IMR-90 (cell line): ENCODE data around the gene CDKN1A. TPM values are rescaled to one million over a fixed set of nuclear protein-coding genes. Genes with fewer than 3 reads are reported as not detected.

Source experiments
- ATAC-seq: fragments of 200-7000 bp; cut with Tn5 transposase; 2 replicates; pipeline ENCODE4 v1.9.1; 2020; ENCODE audit warnings: low read depth, mild to moderate bottlenecking, moderate library complexity
- BruUV-seq: library from RNA; stranded (reverse); fragments of 400-500 nt; replicated peaks from 2 replicates; lab custom pipeline; 2021; lab: Mats Ljungman, UMichigan
- CTCF ChIA-PET: fragments of 300-600 bp; formaldehyde crosslinking; extraction: SDS; loops from one replicate; lab custom pipeline; 2021; ENCODE audit warnings: antibody characterized with exemption; lab: Yijun Ruan, JAX
- POLR2A ChIA-PET: fragments of 300-600 bp; sonication (Branson Sonifier 250); formaldehyde crosslinking; loops from one replicate; lab custom pipeline; 2022; ENCODE audit warnings: antibody characterized with exemption; ENCODE audit not compliant: unreplicated experiment; lab: Charles Lee
- DNase-seq: peaks from one replicate; pipeline ENCODE4 v3.0.0; 2013
- H2AFZ ChIP-seq: replicated peaks from 2 replicates; pipeline ENCODE3; 2013; ENCODE audit warnings: low read length, mild to moderate bottlenecking; ENCODE audit not compliant: poor library complexity
- H2AK5ac ChIP-seq: 2 replicates; pipeline ENCODE4 v1.6.1; 2013; ENCODE audit warnings: low read depth, low read length, inconsistent platforms
- H2AK9ac ChIP-seq: replicated peaks from 2 replicates; pipeline ENCODE3; 2013; ENCODE audit warnings: mild to moderate bottlenecking, low read depth, low read length, moderate library complexity; ENCODE audit not compliant: poor library complexity
- H2BK120ac ChIP-seq: 2 replicates; pipeline ENCODE4 v1.6.1; 2013; ENCODE audit warnings: low read depth, low read length, inconsistent platforms
- H2BK15ac ChIP-seq: 3 replicates; pipeline ENCODE4 v1.6.1; 2013; ENCODE audit warnings: low read depth, low read length, inconsistent platforms
- H2BK20ac ChIP-seq: 2 replicates; pipeline ENCODE4 v1.6.1; 2013; ENCODE audit warnings: low read depth, mild to moderate bottlenecking, inconsistent platforms, low read length, moderate library complexity
- H2BK5ac ChIP-seq: 2 replicates; pipeline ENCODE4 v1.6.1; 2013; ENCODE audit warnings: mild to moderate bottlenecking, low read depth, low read length, inconsistent platforms; ENCODE audit not compliant: poor library complexity, severe bottlenecking
- H3K14ac ChIP-seq: replicated peaks from 2 replicates; pipeline ENCODE4 v1.6.1; 2013; ENCODE audit warnings: low read depth, low read length, inconsistent platforms
- H3K18ac ChIP-seq: 2 replicates; pipeline ENCODE4 v1.6.1; 2013; ENCODE audit warnings: low read depth, low read length, control low read depth
- H3K23ac ChIP-seq: 2 replicates; pipeline ENCODE4 v1.6.1; 2013; ENCODE audit warnings: low read depth, low read length, inconsistent platforms
- H3K27ac ChIP-seq: 2 replicates; pipeline ENCODE4 v1.5.1; 2013; ENCODE audit warnings: mild to moderate bottlenecking, control low read depth, low read length; ENCODE audit not compliant: insufficient read depth
- H3K27me3 ChIP-seq: 2 replicates; pipeline ENCODE4 v1.6.1; 2013; ENCODE audit warnings: low read length; ENCODE audit not compliant: control insufficient read depth, insufficient read depth
- H3K36me3 ChIP-seq: 2 replicates; pipeline ENCODE4 v1.6.1; 2013; ENCODE audit warnings: low read length, mixed read lengths; ENCODE audit not compliant: control insufficient read depth, insufficient read depth
- H3K4ac ChIP-seq: 2 replicates; pipeline ENCODE4 v1.6.1; 2013; ENCODE audit warnings: low read depth, low read length, inconsistent platforms
- H3K4me1 ChIP-seq: 2 replicates; pipeline ENCODE4 v1.6.1; 2013; ENCODE audit warnings: low read length, mixed read lengths; ENCODE audit not compliant: control insufficient read depth, insufficient read depth
- H3K4me2 ChIP-seq: 2 replicates; pipeline ENCODE4 v1.6.1; 2013; ENCODE audit warnings: low read depth, mild to moderate bottlenecking, control low read depth, low read length, moderate library complexity
- H3K4me3 ChIP-seq: 2 replicates; pipeline ENCODE4 v1.5.1; 2013; ENCODE audit warnings: low read depth, mild to moderate bottlenecking, control low read depth, low read length, moderate library complexity; ENCODE audit not compliant: insufficient read depth
- H3K56ac ChIP-seq: 2 replicates; pipeline ENCODE4 v1.6.1; 2013; ENCODE audit warnings: low read length, inconsistent platforms; ENCODE audit not compliant: insufficient read depth; ENCODE audit errors: extremely low read depth
- H3K79me1 ChIP-seq, 2 experiments: 2 replicates each; pipeline ENCODE4 v1.6.1; 2013; ENCODE audit warnings: low read length in 2 of 2, inconsistent platforms in 1 of 2, low read depth in 1 of 2
- H3K9ac ChIP-seq: 2 replicates; pipeline ENCODE4 v1.6.1; 2013; ENCODE audit warnings: low read depth, low read length, control low read depth
- H3K9me1 ChIP-seq: 2 replicates; pipeline ENCODE4 v1.6.1; 2013; ENCODE audit warnings: low read length, inconsistent platforms; ENCODE audit not compliant: insufficient read depth
- H3K9me3 ChIP-seq: 2 replicates; pipeline ENCODE4 v1.6.1; 2013; ENCODE audit warnings: low read length; ENCODE audit not compliant: control insufficient read depth, insufficient read depth
- H4K20me1 ChIP-seq: 2 replicates; pipeline ENCODE4 v1.6.1; 2013; ENCODE audit warnings: low read length, inconsistent platforms; ENCODE audit not compliant: insufficient read depth
- H4K5ac ChIP-seq: 2 replicates; pipeline ENCODE4 v1.6.1; 2013; ENCODE audit warnings: mild to moderate bottlenecking, low read depth, low read length, control low read depth
- H4K8ac ChIP-seq, 2 experiments: 2 replicates each; pipeline ENCODE4 v1.6.1; 2013; ENCODE audit warnings: low read depth in 2 of 2, low read length in 2 of 2, control low read depth in 1 of 2, inconsistent platforms in 1 of 2
- H4K91ac ChIP-seq: 2 replicates; pipeline ENCODE4 v1.6.1; 2013; ENCODE audit warnings: low read depth, low read length, inconsistent platforms; ENCODE audit not compliant: insufficient read depth
- CEBPB ChIP-seq: IDR thresholded peaks from 2 replicates; pipeline ENCODE4 v1.6.1; 2012; ENCODE audit warnings: low read depth, low read length, improper control_type of control experiment
- RFX5 ChIP-seq: IDR thresholded peaks from 2 replicates; pipeline ENCODE4 v1.8.0; 2012; ENCODE audit warnings: low read depth, mild to moderate bottlenecking, low read length, moderate library complexity
- WGBS, 2 experiments: methylation state at CpG; one replicate each; pipeline versions ENCODE4 v1.1.5 to v1.1.7; 2013; ENCODE audit warnings: missing lambda C conversion rate in 2 of 2; ENCODE audit not compliant: insufficient read length in 1 of 2; ENCODE audit errors: extremely low coverage in 2 of 2; 5-methylcytosine and 5-hydroxymethylcytosine counted together
- dilution Hi-C: fragments of 300-500 bp; cut with HindIII; formaldehyde crosslinking; loops from one replicate; pipeline ENCODE4 v1.14.3; 2018; ENCODE audit warnings: low sequenced_read_pairs; ENCODE audit not compliant: unreplicated experiment
- in situ Hi-C: fragments of 300-500 bp; cut with MboI; formaldehyde crosslinking; loops from 3 replicates; pipeline ENCODE4 v1.14.3; 2019; ENCODE audit warnings: low sequenced_read_pairs, inconsistent platforms, mixed read lengths
- intact Hi-C: fragments of 100-400 bp; cut with micrococcal nuclease; formaldehyde crosslinking; loops from 2 replicates; pipeline ENCODE4 v1.10.0; 2022
- polyA plus RNA-seq, 3 experiments: library from polyadenylated mRNA; depleted of rRNA; stranded (reverse); fragments of >200 nt; gene quantifications; 2 replicates each; pipeline ENCODE4 v1.2.3, GENCODE V29; 2012; ENCODE audit warnings: low replicate concordance in 1 of 3
- total RNA-seq: library from RNA; depleted of rRNA; stranded (reverse); fragments of >200 nt; gene quantifications from 2 replicates; pipeline ENCODE4 v1.2.3, GENCODE V29; 2012

The CDKN1A gene
- total and polyA plus RNA-seq, 2 of the 4 experiments (the other 2 are of a cell fraction): 155 to 576 TPM

DNA sequence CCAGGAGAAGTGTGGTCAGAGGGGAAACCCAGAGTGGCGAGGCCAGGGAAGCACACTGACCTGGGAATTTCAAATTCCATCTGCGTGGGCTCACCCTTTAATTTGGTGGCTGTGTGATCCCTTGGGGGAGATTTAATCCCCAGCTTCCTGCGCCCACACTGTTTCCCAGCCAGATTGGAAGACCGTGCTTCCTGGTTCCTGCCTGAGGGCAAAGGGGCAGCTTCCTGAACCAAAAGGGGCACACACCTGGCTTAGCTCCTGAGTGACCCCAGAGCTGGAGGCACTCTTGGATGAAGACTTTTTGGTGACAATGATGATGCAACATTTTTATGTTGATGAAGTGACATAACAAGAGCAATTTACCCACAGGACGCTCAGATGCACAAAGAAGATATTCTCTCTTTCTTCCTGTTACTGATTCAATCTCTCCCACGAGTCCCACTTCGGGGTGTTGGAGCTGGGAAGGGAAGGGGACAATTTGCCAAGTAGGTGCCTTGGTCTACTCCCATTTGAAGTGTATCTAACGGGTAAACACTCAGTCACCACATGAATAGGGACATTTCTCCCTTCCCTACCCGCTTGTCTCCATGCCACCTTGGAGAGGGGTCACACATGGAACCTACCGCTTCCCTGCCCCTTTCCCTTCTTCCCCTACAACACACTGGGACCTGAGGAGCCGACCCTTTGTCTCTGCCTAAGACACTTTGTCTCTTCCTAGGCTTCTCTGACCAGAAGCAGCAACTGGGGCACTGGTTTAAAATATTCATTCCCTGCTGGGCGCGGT lies 28.6 kb upstream of the CDKN1A start:
- WGBS, 2 experiments: 90% methylated on average over 2 of the region's 13 CpGs; no CpG with 5 or more reads in 1 of the 2 experiments
- no peak overlapping the region for H4K91ac ChIP-seq
- ATAC-seq: no peak
- H2AK5ac ChIP-seq: no peak overlapping the region
- H4K8ac ChIP-seq: no peak overlapping the region
- no peak overlapping the region for H3K4ac ChIP-seq
- H3K4me1 ChIP-seq: peaks cover 4% of the 10 kb centered on the region
- peaks cover 3% of the 10 kb centered on the region for H3K9me1 ChIP-seq
- peak; percentile 67 for TF ChIP-seq CEBPB
- no peak for TF ChIP-seq RFX5
- H2BK20ac ChIP-seq: no peak overlapping the region
- no TSS peak for BruUV-seq
- no peak overlapping the region for H3K4me2 ChIP-seq
- H3K27me3 ChIP-seq: peaks cover 7% of the 10 kb centered on the region
- peak overlapping the region; percentile 48 for H3K14ac ChIP-seq
- no peak overlapping the region for H3K9ac ChIP-seq
- in situ Hi-C loops: no loop called here
- ChIA-PET POLR2A (interaction anchor here (0.6 kb wide), 1 partner anchor 488 kb away, joined by 9 read pairs; no protein-coding TSS in a partner anchor), CTCF (interaction anchor here (0.6 kb wide), 1 partner anchor 332 kb away, joined by 4 read pairs; no protein-coding TSS in a partner anchor)
- H4K20me1 ChIP-seq: no peaks in the 10 kb centered on the region
- H3K9me3 ChIP-seq: no peaks in the 10 kb centered on the region
- dilution Hi-C loops: no loop called here
- peak overlapping the region; percentile 25; the same call in 1 of the 2 replicates for H3K23ac ChIP-seq
- H2AFZ ChIP-seq: peak overlapping the region; percentile 21
- no peak overlapping the region; the same call in 2 of the 3 replicates for H2BK15ac ChIP-seq
- H3K36me3 ChIP-seq: no peaks in the 10 kb centered on the region
- no peak overlapping the region for H4K5ac ChIP-seq
- no peak overlapping the region for H3K18ac ChIP-seq
- H2BK5ac ChIP-seq: no peak overlapping the region
- H3K4me3 ChIP-seq: no peak overlapping the region
- H3K27ac ChIP-seq: no peak overlapping the region
- no peak overlapping the region for H3K56ac ChIP-seq
- intact Hi-C loops: no loop called here
- no peak overlapping the region for H2BK120ac ChIP-seq
- peak overlapping the region; percentile 88 for H2AK9ac ChIP-seq
- DNase-seq: no peak
- no peaks in the 10 kb centered on the region for H3K79me1 ChIP-seq
